HepG2 (cell line): ENCODE data around the gene CERS4. TPM values are rescaled to one million over a fixed set of nuclear protein-coding genes. Genes with fewer than 3 reads are reported as not detected.
A peak's percentile ranks its signal among the peaks of the same experiment; 100 is the strongest.

ENCODE experiments used
- CREBL2 ChIP-seq: sonication (generic); formaldehyde crosslinking; IDR thresholded peaks from 2 replicates; pipeline ENCODE4 v1.8.1; 2023; ENCODE audit warnings: missing genetic modification reagents, mild to moderate bottlenecking, borderline replicate concordance
- FLYWCH1 ChIP-seq: sonication (generic); formaldehyde crosslinking; IDR thresholded peaks from 2 replicates; pipeline ENCODE4 v1.8.1; 2023; ENCODE audit warnings: mild to moderate bottlenecking, missing genetic modification reagents
- HES4 ChIP-seq: sonication (generic); formaldehyde crosslinking; IDR thresholded peaks from 2 replicates; pipeline ENCODE4 v1.9.0; 2021; ENCODE audit warnings: mild to moderate bottlenecking, missing genetic modification reagents, borderline replicate concordance
- HNF4A ChIP-seq: sonication (generic); formaldehyde crosslinking; IDR thresholded peaks from 2 replicates; pipeline ENCODE4 v1.4.0; 2020; ENCODE audit warnings: missing genetic modification reagents
- HNF4G ChIP-seq, 2 experiments: sonication (generic) in 1 of 2; formaldehyde crosslinking in 1 of 2; IDR thresholded peaks; 2 replicates each; pipeline versions ENCODE4 v1.4.0 to v1.6.1; 2011 to 2020; ENCODE audit warnings: borderline replicate concordance in 2 of 2, low read depth in 2 of 2, mild to moderate bottlenecking in 2 of 2, low read length in 1 of 2, missing genetic modification reagents in 1 of 2, moderate library complexity in 1 of 2
- NCOA5 ChIP-seq: sonication (generic); formaldehyde crosslinking; IDR thresholded peaks from 2 replicates; pipeline ENCODE4 v1.4.0; 2020; ENCODE audit warnings: missing genetic modification reagents
- NFKBIZ ChIP-seq: IDR thresholded peaks from 2 replicates; pipeline ENCODE4 v1.6.1; 2018; ENCODE audit warnings: missing genetic modification reagents, missing compliant biosample characterization
- NPAS2 ChIP-seq: sonication (generic); formaldehyde crosslinking; IDR thresholded peaks from 2 replicates; pipeline ENCODE4 v1.8.0; 2022; ENCODE audit warnings: mild to moderate bottlenecking, missing genetic modification reagents, borderline replicate concordance
- PHF5A ChIP-seq: IDR thresholded peaks from one replicate; pipeline ENCODE4 v1.6.1; 2018; ENCODE audit warnings: low read depth, missing genetic modification reagents; ENCODE audit not compliant: unreplicated experiment
- SMAD9 ChIP-seq: sonication (generic); formaldehyde crosslinking; IDR thresholded peaks from 2 replicates; pipeline ENCODE4 v1.5.1; 2020; ENCODE audit warnings: mild to moderate bottlenecking, missing genetic modification reagents
- SP5 ChIP-seq: IDR thresholded peaks from 2 replicates; pipeline ENCODE4 v1.6.1; 2016; ENCODE audit warnings: low read depth, borderline replicate concordance
- TGIF2 ChIP-seq: IDR thresholded peaks from 2 replicates; pipeline ENCODE4 v1.6.1; 2016; ENCODE audit warnings: control low read depth, missing compliant biosample characterization
- ZGPAT ChIP-seq: IDR thresholded peaks from 2 replicates; pipeline ENCODE4 v1.6.1; 2016; ENCODE audit warnings: mild to moderate bottlenecking
- ZNF224 ChIP-seq: sonication (generic); formaldehyde crosslinking; IDR thresholded peaks from 2 replicates; pipeline ENCODE4 v1.5.0; 2020; ENCODE audit warnings: mild to moderate bottlenecking, missing genetic modification reagents
- ZNF225 ChIP-seq: sonication (generic); formaldehyde crosslinking; IDR thresholded peaks from 2 replicates; pipeline ENCODE4 v1.4.0; 2020; ENCODE audit warnings: mild to moderate bottlenecking, missing genetic modification reagents
- ZNF230 ChIP-seq: sonication (generic); formaldehyde crosslinking; IDR thresholded peaks from 2 replicates; pipeline ENCODE4 v1.4.0; 2020; ENCODE audit warnings: mild to moderate bottlenecking, missing genetic modification reagents
- ZNF609 ChIP-seq: sonication (generic); formaldehyde crosslinking; IDR thresholded peaks from 2 replicates; pipeline ENCODE4 v1.4.0; 2020; ENCODE audit warnings: mild to moderate bottlenecking, missing genetic modification reagents, borderline replicate concordance
- ZNF614 ChIP-seq: IDR thresholded peaks from 2 replicates; pipeline ENCODE4 v1.6.1; 2018; ENCODE audit warnings: missing biosample characterization, missing genetic modification reagents, inconsistent platforms, borderline replicate concordance
- ZNF672 ChIP-seq: sonication (generic); formaldehyde crosslinking; IDR thresholded peaks from 2 replicates; pipeline ENCODE4 v1.8.1; 2022; ENCODE audit warnings: missing genetic modification reagents
- ZSCAN5A ChIP-seq: sonication (generic); formaldehyde crosslinking; IDR thresholded peaks from 2 replicates; pipeline ENCODE4 v1.8.0; 2022; ENCODE audit warnings: mild to moderate bottlenecking, missing genetic modification reagents, borderline replicate concordance
- polyA plus RNA-seq, 8 experiments: library from polyadenylated mRNA; depleted of rRNA in 3 of 8; stranded (reverse) in 7 of 8; unstranded in 1 of 8; fragments of >200 nt; fragmentation: Illumina TruSeq in 4 of 8; extraction: Trizol in 4 of 8; gene quantifications; 2 replicates each; pipeline versions ENCODE4 v1.2.1 to v1.2.3, GENCODE V29; 2011 to 2016; ENCODE audit warnings: low read depth in 4 of 8, missing spikeins in 1 of 8, mixed read lengths in 1 of 8; ENCODE audit not compliant: insufficient read depth in 1 of 8
- total RNA-seq, 5 experiments: library from RNA; depleted of rRNA; stranded (reverse); fragments of >200 nt; fragmentation: Illumina TruSeq; extraction: Trizol; gene quantifications; 2 replicates each; pipeline ENCODE4 v1.2.3, GENCODE V29; 2016; ENCODE audit warnings: low read depth in 1 of 5

CERS4 gene
- total and polyA plus RNA-seq, 2 of the 13 experiments (the other 11 are each of a cell fraction or from before 2014, with no cell fraction given), result 74.7 to 83.5 TPM

GRCh38 chr19:8240274-8241229, 31.4 kb downstream of the CERS4 start (continued):
- TF ChIP-seq ZNF609 (CRISPR knock-in tag) (peak; percentile 69; the same call in 1 of the 2 replicates), TGIF2 (peak; percentile 70; the same call in 1 of the 2 replicates), PHF5A (CRISPR knock-in tag) (peak; percentile 79), ZSCAN5A (CRISPR knock-in tag) (peak; percentile 28; the same call in 1 of the 2 replicates), ZNF614 (no peak), HES4 (CRISPR knock-in tag) (no peak), ZNF224 (CRISPR knock-in tag) (no peak), SP5 (peak; percentile 59; the same call in 1 of the 2 replicates), NFKBIZ (CRISPR knock-in tag) (0 out of 2 replicates have a peak, but pooled peaks have one; percentile 28), ZNF225 (CRISPR knock-in tag) (no peak), HNF4A (CRISPR knock-in tag) (peak; percentile 24; the same call in 1 of the 2 replicates), HNF4G (IDR thresholded peaks at IDR 0.05; ENCODE audit: borderline replicate concordance, low read depth, low read length) (no peak), HNF4G (CRISPR knock-in tag; IDR thresholded peaks at IDR 0.05; ENCODE audit: borderline replicate concordance, low read depth) (no peak), ZNF672 (CRISPR knock-in tag) (no peak), NPAS2 (CRISPR knock-in tag) (no peak), ZNF230 (CRISPR knock-in tag) (0 out of 2 replicates have a peak, but pooled peaks have one; percentile 49), CREBL2 (CRISPR knock-in tag) (no peak), FLYWCH1 (CRISPR knock-in tag) (no peak), ZGPAT (peak; percentile 64; the same call in 1 of the 2 replicates), NCOA5 (no peak), SMAD9 (CRISPR knock-in tag) (0 out of 2 replicates have a peak, but pooled peaks have one; percentile 38)
